Kidney (tissue), 14 donors: Measurements from ENCODE around the gene APBB1. TPM values are rescaled to one million over a fixed set of nuclear protein-coding genes. Genes with fewer than 3 reads are reported as not detected.
A peak's percentile ranks its signal among the peaks of the same experiment; 100 is the strongest.

Experiments
- DNase-seq, 5 donors: peaks; one replicate each; pipeline ENCODE4 v3.0.0-alpha.2; 2013 to 2020
- FAIRE-seq: peaks from 2 replicates; lab custom pipeline; 2012; peaks lifted over from hg19 to GRCh38; lab: Jason Lieb, UNC
- H3K27ac ChIP-seq, 2 donors: one replicate each; pipeline ENCODE4 v1.7.0; 2013; ENCODE audit warnings: low read depth in 2 of 2, low read length in 2 of 2, inconsistent platforms in 1 of 2
- H3K27me3 ChIP-seq: one replicate; pipeline ENCODE4 v1.7.1; 2013; ENCODE audit warnings: low read length, inconsistent platforms; ENCODE audit not compliant: control insufficient read depth, insufficient read depth
- H3K36me3 ChIP-seq, 3 donors: one replicate each; pipeline versions ENCODE4 v1.7.0 to v1.7.1; 2013; ENCODE audit warnings: low read length in 3 of 3, control low read depth in 1 of 3, inconsistent platforms in 1 of 3; ENCODE audit not compliant: insufficient read depth in 3 of 3, control insufficient read depth in 2 of 3
- H3K4me1 ChIP-seq, 3 donors: one replicate each; pipeline versions ENCODE4 v1.7.0 to v1.7.1; 2013; ENCODE audit warnings: low read length in 3 of 3, inconsistent platforms in 1 of 3, low read depth in 1 of 3; ENCODE audit not compliant: control insufficient read depth in 2 of 3, insufficient read depth in 2 of 3
- H3K4me3 ChIP-seq, 3 donors: one replicate each; pipeline versions ENCODE4 v1.7.0 to v1.8.1; 2013; ENCODE audit warnings: low read length in 3 of 3, control low read depth in 1 of 3, inconsistent platforms in 1 of 3
- H3K9ac ChIP-seq, 3 donors: one replicate each; pipeline versions ENCODE4 v1.7.0 to v1.7.1; 2013; ENCODE audit warnings: low read length in 3 of 3, control low read depth in 1 of 3, inconsistent platforms in 1 of 3
- H3K9me3 ChIP-seq, 3 donors: one replicate each; pipeline versions ENCODE4 v1.7.0 to v1.7.1; 2013; ENCODE audit warnings: low read length in 3 of 3, control low read depth in 1 of 3, inconsistent platforms in 1 of 3; ENCODE audit not compliant: control insufficient read depth in 2 of 3, insufficient read depth in 1 of 3
- intact Hi-C: fragments of 100-400 bp; cut with DNase I; formaldehyde crosslinking; loops from one replicate; pipeline ENCODE4 v1.11.1; 2022
- polyA plus RNA-seq: library from polyadenylated mRNA; stranded (reverse); fragments of 350-450 nt; fragmentation: Illumina TruSeq; extraction: RNeasy Lipid Tissue Mini Kit (QIAGEN cat#74804); gene quantifications from one replicate; pipeline ENCODE4 v1.2.3, GENCODE V29; 2014; ENCODE audit warnings: low read depth, low replicate concordance; ENCODE audit not compliant: insufficient read depth
- total RNA-seq: library from RNA; stranded (reverse); fragmentation: NEBNext Ultra II Directional; extraction: Animal tissue kit (Norgen Biotek cat#: 25700); gene quantifications from one replicate; pipeline ENCODE4 v1.2.1, GENCODE V29; 2021
- TF ChIP-seq, protein P1 (sequence below): IDR thresholded peaks from 3 replicates; pipeline ENCODE4 v1.5.1; 2012; ENCODE audit warnings: mild to moderate bottlenecking, moderate library complexity, borderline replicate concordance; ENCODE audit not compliant: insufficient read depth; ENCODE audit errors: extremely low read depth
- donor health status: control.
- donor health status: control.
- donor health status: control.
- donor health status: control.
- donor health status: control.
- donor health status: DM: yes; HTN: yes; CAD: no.
- donor health status: Normal renal cell carcinoma (clear cell type).

APBB1 gene
- total and polyA plus RNA-seq, 2 donors from 2014 or later: 43.7 to 67.2 TPM

GRCh38 chr11:6438979-6439571 lies 20.2 kb upstream of the APBB1 start:
- Histone ChIP-seq H3K4me3 (no peak overlapping the region), H3K27ac (no peak overlapping the region), H3K36me3 (no peaks in the 10 kb centered on the region), H3K9ac (no peak overlapping the region), H3K4me1 (peaks cover 0 to 4% (median 0%) of the 10 kb centered on the region in 3 donors), H3K27me3 (no peaks in the 10 kb centered on the region), H3K9me3 (no peaks in the 10 kb centered on the region)
- DNase-seq (peak in 4 of 5 donors; percentile 50 to 79 (median 63)), FAIRE-seq (no peak)
- intact Hi-C loops: no loop called here
- TF ChIP-seq, protein P1, sequence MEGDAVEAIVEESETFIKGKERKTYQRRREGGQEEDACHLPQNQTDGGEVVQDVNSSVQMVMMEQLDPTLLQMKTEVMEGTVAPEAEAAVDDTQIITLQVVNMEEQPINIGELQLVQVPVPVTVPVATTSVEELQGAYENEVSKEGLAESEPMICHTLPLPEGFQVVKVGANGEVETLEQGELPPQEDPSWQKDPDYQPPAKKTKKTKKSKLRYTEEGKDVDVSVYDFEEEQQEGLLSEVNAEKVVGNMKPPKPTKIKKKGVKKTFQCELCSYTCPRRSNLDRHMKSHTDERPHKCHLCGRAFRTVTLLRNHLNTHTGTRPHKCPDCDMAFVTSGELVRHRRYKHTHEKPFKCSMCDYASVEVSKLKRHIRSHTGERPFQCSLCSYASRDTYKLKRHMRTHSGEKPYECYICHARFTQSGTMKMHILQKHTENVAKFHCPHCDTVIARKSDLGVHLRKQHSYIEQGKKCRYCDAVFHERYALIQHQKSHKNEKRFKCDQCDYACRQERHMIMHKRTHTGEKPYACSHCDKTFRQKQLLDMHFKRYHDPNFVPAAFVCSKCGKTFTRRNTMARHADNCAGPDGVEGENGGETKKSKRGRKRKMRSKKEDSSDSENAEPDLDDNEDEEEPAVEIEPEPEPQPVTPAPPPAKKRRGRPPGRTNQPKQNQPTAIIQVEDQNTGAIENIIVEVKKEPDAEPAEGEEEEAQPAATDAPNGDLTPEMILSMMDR: peak; percentile 58

GRCh38 chr11:6437993-6438392 lies 19.1 kb upstream of the APBB1 start:
- no peaks in the 10 kb centered on the region for H3K27me3 ChIP-seq
- DNase-seq (no peak), FAIRE-seq (no peak)
- TF ChIP-seq, protein P1: no peak
- no peak overlapping the region for H3K4me3 ChIP-seq
- no peaks in the 10 kb centered on the region for H3K36me3 ChIP-seq
- peaks cover 0 to 1% (median 0%) of the 10 kb centered on the region in 3 donors for H3K4me1 ChIP-seq
- H3K9ac ChIP-seq: no peak overlapping the region
- no peaks in the 10 kb centered on the region for H3K9me3 ChIP-seq
- no peak overlapping the region for H3K27ac ChIP-seq
- intact Hi-C loops: no loop called here

DNA sequence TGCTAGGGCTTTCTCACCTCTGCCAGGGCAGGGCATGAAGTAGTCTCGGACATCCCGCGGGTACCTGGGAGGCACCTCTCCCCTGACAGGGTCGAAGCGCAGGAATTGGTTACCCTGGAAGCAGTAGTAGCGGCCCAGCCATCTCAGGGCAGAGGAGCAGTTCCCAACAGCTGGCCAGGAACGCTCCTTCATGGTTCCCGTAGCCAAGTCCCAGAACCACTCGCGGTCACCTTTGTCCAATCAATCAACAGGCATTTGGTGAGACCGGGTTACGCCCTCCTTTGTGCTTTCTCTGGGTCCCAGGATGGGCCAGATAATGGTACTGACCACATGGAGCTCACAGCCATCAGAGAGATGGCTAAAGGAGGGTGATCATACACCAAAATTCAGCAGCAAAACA lies 18.5 kb upstream of the APBB1 start:
- H3K4me3 ChIP-seq: no peak overlapping the region
- TF ChIP-seq, protein P1: no peak
- H3K36me3 ChIP-seq: no peaks in the 10 kb centered on the region
- H3K27ac ChIP-seq: no peak overlapping the region
- no peaks in the 10 kb centered on the region for H3K9me3 ChIP-seq
- no peak for FAIRE-seq
- intact Hi-C loops: no loop called here
- H3K9ac ChIP-seq: no peak overlapping the region
- H3K27me3 ChIP-seq: no peaks in the 10 kb centered on the region
- no peak for DNase-seq
- no peaks in the 10 kb centered on the region for H3K4me1 ChIP-seq
